MM.1S (cell line): Measurements from ENCODE around the gene CDADC1.

ENCODE experiments used
- DNase-seq: peaks from one replicate; pipeline ENCODE4 v3.0.0-alpha.2; 2015
- H2AFZ ChIP-seq: fragments of 300-600 bp; sonication (generic); 2 replicates; pipeline ENCODE4 v1.6.0; 2016; ENCODE audit warnings: antibody characterized with exemption, low read length
- H3F3A ChIP-seq: fragments of 300-600 bp; sonication (generic); 2 replicates; pipeline ENCODE4 v1.6.1; 2016; ENCODE audit warnings: mild to moderate bottlenecking, antibody characterized with exemption, low read length, moderate library complexity, mixed read lengths; ENCODE audit not compliant: insufficient read depth
- H3K27ac ChIP-seq: fragments of 300-600 bp; sonication (generic); 2 replicates; pipeline ENCODE4 v1.5.1; 2016; ENCODE audit warnings: mild to moderate bottlenecking, low read length
- H3K27me3 ChIP-seq: fragments of 300-600 bp; sonication (generic); replicated peaks from 2 replicates; pipeline ENCODE4 v1.6.0; 2016; ENCODE audit warnings: low read length; ENCODE audit not compliant: insufficient read depth
- H3K36me3 ChIP-seq: fragments of 300-600 bp; sonication (generic); replicated peaks from 2 replicates; pipeline ENCODE4 v1.6.1; 2016; ENCODE audit warnings: mild to moderate bottlenecking, low read length, mixed read lengths; ENCODE audit not compliant: insufficient read depth
- H3K4me1 ChIP-seq: fragments of 300-600 bp; sonication (generic); 2 replicates; pipeline ENCODE4 v1.6.1; 2016; ENCODE audit warnings: low read length, mixed read lengths
- H3K4me2 ChIP-seq: fragments of 300-600 bp; sonication (generic); 2 replicates; pipeline ENCODE4 v1.6.0; 2016; ENCODE audit warnings: low read depth, low read length
- H3K4me3 ChIP-seq: fragments of 300-600 bp; sonication (generic); 2 replicates; pipeline ENCODE4 v1.5.1; 2016; ENCODE audit warnings: low read length, mixed read lengths
- H3K79me2 ChIP-seq: fragments of 300-600 bp; sonication (generic); 2 replicates; pipeline ENCODE4 v1.6.1; 2016; ENCODE audit warnings: mixed run types, low read length, mixed read lengths
- H3K9ac ChIP-seq: fragments of 300-600 bp; sonication (generic); 2 replicates; pipeline ENCODE4 v1.6.1; 2016; ENCODE audit warnings: low read length, mixed read lengths
- H3K9me2 ChIP-seq: fragments of 300-600 bp; sonication (generic); replicated peaks from 2 replicates; pipeline ENCODE4 v1.6.1; 2016; ENCODE audit warnings: mild to moderate bottlenecking, low read length, mixed read lengths; ENCODE audit not compliant: insufficient read depth
- H3K9me3 ChIP-seq: fragments of 300-600 bp; sonication (generic); replicated peaks from 2 replicates; pipeline ENCODE4 v1.6.1; 2016; ENCODE audit warnings: mild to moderate bottlenecking, low read length, mixed read lengths; ENCODE audit not compliant: insufficient read depth
- H4K20me1 ChIP-seq: fragments of 300-600 bp; sonication (generic); 2 replicates; pipeline ENCODE4 v1.6.1; 2016; ENCODE audit warnings: mild to moderate bottlenecking, low read length, moderate library complexity, mixed read lengths; ENCODE audit not compliant: insufficient read depth
- EZH2 ChIP-seq: fragments of 300-600 bp; sonication (generic); optimal IDR thresholded peaks from 2 replicates; pipeline ENCODE3; 2017; ENCODE audit warnings: low read depth, mild to moderate bottlenecking, antibody characterized with exemption, low read length, mixed read lengths
- EZH2phosphoT487 ChIP-seq: fragments of 300-600 bp; sonication (generic); IDR thresholded peaks from 2 replicates; pipeline ENCODE4 v1.6.1; 2018; ENCODE audit warnings: antibody characterized with exemption, low read length
- TF ChIP-seq, protein P1 (sequence below): fragments of 300-600 bp; sonication (generic); IDR thresholded peaks from 2 replicates; pipeline ENCODE4 v1.5.1; 2016; ENCODE audit warnings: antibody characterized with exemption, low read length, mixed read lengths

Gene CDADC1

DNA sequence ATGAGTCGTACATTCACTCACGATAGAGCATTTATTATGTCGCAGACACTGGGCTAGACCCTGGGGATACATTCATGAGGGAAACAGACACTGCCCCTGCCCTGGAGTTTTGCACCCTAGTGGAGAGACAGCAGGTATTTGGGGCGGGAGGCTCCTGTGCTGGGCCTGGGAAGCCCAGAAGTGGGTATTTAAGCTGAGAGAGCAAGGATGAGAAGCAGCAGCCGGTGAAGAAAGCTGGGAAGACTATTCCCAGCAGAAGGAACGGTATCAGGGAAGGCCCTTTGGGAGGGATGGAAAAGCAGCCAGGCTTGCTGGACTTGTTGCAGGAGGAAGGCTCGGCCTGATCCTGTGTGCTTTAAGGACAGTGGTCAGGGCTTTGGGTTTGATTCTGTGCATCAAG lies 54.5 kb downstream of the CDADC1 start:
- DNase-seq = no peak
- Histone ChIP-seq H3K9me3 (no peaks in the 10 kb centered on the region), H3K9ac (no peak overlapping the region), H3K4me2 (no peak overlapping the region), H3K27ac (no peak overlapping the region), H3F3A (no peaks in the 10 kb centered on the region), H3K4me3 (no peak overlapping the region), H3K9me2 (no peaks in the 10 kb centered on the region), H3K79me2 (no peaks in the 10 kb centered on the region), H3K4me1 (no peaks in the 10 kb centered on the region), H4K20me1 (no peaks in the 10 kb centered on the region), H3K27me3 (no peaks in the 10 kb centered on the region), H3K36me3 (no peaks in the 10 kb centered on the region), H2AFZ (no peak overlapping the region)
- TF ChIP-seq, protein P1, sequence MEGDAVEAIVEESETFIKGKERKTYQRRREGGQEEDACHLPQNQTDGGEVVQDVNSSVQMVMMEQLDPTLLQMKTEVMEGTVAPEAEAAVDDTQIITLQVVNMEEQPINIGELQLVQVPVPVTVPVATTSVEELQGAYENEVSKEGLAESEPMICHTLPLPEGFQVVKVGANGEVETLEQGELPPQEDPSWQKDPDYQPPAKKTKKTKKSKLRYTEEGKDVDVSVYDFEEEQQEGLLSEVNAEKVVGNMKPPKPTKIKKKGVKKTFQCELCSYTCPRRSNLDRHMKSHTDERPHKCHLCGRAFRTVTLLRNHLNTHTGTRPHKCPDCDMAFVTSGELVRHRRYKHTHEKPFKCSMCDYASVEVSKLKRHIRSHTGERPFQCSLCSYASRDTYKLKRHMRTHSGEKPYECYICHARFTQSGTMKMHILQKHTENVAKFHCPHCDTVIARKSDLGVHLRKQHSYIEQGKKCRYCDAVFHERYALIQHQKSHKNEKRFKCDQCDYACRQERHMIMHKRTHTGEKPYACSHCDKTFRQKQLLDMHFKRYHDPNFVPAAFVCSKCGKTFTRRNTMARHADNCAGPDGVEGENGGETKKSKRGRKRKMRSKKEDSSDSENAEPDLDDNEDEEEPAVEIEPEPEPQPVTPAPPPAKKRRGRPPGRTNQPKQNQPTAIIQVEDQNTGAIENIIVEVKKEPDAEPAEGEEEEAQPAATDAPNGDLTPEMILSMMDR = no peak
- TF ChIP-seq EZH2phosphoT487 (no peak), EZH2 (no peak)

DNA sequence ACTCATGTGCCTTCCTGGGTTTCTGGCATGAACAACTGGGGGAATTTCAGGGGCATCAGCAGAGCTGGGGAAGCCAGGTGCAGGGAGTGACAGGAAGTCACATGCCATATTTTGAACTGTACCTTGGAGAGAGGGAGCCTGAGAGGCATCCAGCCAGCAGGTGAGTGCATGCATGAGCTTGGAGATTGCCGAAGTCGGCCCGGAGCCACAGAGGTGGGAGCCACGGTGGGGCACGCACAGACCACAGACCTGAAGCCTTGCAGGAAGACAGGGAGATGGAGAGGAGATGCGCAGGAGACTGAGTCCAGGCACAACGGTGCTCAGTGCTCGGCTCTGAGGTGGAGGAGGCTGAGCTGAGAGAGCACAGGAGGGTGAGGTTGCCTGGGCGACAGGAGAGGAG lies 55.1 kb downstream of the CDADC1 start:
- Histone ChIP-seq H3K4me3 (no peak overlapping the region), H3K9ac (no peak overlapping the region), H3K9me3 (no peaks in the 10 kb centered on the region), H3F3A (no peaks in the 10 kb centered on the region), H3K79me2 (no peaks in the 10 kb centered on the region), H4K20me1 (no peaks in the 10 kb centered on the region), H3K27me3 (no peaks in the 10 kb centered on the region), H3K9me2 (no peaks in the 10 kb centered on the region), H2AFZ (no peak overlapping the region), H3K27ac (no peak overlapping the region), H3K4me1 (no peaks in the 10 kb centered on the region), H3K36me3 (no peaks in the 10 kb centered on the region), H3K4me2 (no peak overlapping the region)
- no peak for DNase-seq
- TF ChIP-seq EZH2phosphoT487 (no peak), EZH2 (no peak)
- TF ChIP-seq, protein P1 = no peak

DNA sequence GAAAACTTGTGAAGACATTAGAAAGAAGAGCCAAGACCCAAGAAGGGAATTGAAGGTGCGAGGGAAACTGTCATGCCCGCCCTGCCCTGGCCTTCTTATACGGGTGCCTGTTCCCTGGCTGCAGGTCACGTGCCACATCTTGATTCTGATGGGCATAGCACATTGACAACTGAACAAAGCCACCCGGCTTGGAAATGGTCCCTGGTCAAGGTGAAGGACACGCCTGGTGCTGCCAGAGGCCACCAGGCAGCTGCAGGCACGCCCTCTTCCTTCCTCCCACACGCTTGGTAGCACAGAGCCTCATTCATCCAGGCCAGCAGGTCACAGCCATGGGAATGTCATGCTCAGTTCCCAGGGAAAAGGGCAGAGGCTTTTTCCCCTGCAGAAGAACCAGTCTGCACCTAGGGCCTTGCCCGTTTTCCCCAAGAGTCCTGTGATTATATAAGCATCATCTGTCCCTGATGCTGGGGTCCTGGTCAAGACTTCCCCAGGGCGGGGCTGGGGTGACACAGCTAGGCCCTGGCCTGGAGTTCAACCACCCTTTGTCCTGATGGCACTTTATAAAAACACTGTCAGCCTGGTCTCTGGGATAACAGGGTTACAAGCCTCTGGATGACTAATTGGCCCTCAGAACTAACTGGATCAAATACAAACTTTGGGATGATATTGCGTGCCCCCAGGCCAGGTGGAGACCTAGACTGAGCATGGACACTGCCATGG lies 56.0 kb downstream of the CDADC1 start:
- no peaks in the 10 kb centered on the region for H3K79me2 ChIP-seq
- no peak overlapping the region for H3K4me2 ChIP-seq

More for the DNA sequence above, 56.0 kb downstream of the CDADC1 start:
- no peak overlapping the region for H2AFZ ChIP-seq
- H3K36me3 ChIP-seq = no peaks in the 10 kb centered on the region
- no peak overlapping the region for H3K4me3 ChIP-seq
- H3K27me3 ChIP-seq = no peaks in the 10 kb centered on the region
- no peaks in the 10 kb centered on the region for H3K9me3 ChIP-seq
- no peaks in the 10 kb centered on the region for H4K20me1 ChIP-seq
- TF ChIP-seq, protein P1 = no peak
- TF ChIP-seq EZH2 = no peak
- no peak for TF ChIP-seq EZH2phosphoT487
- no peaks in the 10 kb centered on the region for H3F3A ChIP-seq
- H3K9ac ChIP-seq = no peak overlapping the region
- no peaks in the 10 kb centered on the region for H3K4me1 ChIP-seq
- no peak for DNase-seq
- H3K9me2 ChIP-seq = no peaks in the 10 kb centered on the region
- H3K27ac ChIP-seq = no peak overlapping the region
